Ishikawa (cell line): ENCODE measurements around the gene DOK7.

Experiments used
- CEBPB ChIP-seq: IDR thresholded peaks from 2 replicates; pipeline ENCODE4 v1.6.1; 2012
- CREB1 ChIP-seq: IDR thresholded peaks from 2 replicates; pipeline ENCODE4 v1.6.1; 2012; ENCODE audit warnings: low read depth
- EP300 ChIP-seq: IDR thresholded peaks from 2 replicates; pipeline ENCODE4 v1.6.1; 2012; ENCODE audit warnings: borderline replicate concordance
- RAD21 ChIP-seq: IDR thresholded peaks from 2 replicates; pipeline ENCODE4 v1.6.1; 2012; ENCODE audit warnings: low read depth
- REST ChIP-seq: IDR thresholded peaks from 2 replicates; pipeline ENCODE4 v1.6.1; 2012; ENCODE audit warnings: low read depth, mild to moderate bottlenecking
- TAF1 ChIP-seq: IDR thresholded peaks from 2 replicates; pipeline ENCODE4 v1.6.1; 2012; ENCODE audit warnings: low read depth, mild to moderate bottlenecking
- ZBTB7A ChIP-seq: IDR thresholded peaks from 2 replicates; pipeline ENCODE4 v1.6.1; 2012; ENCODE audit warnings: low read depth
- TF ChIP-seq, protein P1 (sequence below): IDR thresholded peaks from 2 replicates; pipeline ENCODE4 v1.6.1; 2012

- TF ChIP-seq EP300 (no peak), TAF1 (no peak), ZBTB7A (no peak), CREB1 (no peak), REST (no peak), CEBPB (no peak), RAD21 (no peak)
- TF ChIP-seq, protein P1, sequence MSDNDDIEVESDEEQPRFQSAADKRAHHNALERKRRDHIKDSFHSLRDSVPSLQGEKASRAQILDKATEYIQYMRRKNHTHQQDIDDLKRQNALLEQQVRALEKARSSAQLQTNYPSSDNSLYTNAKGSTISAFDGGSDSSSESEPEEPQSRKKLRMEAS = no peak
These were observed 5.7 kb downstream of the DOK7 start for GRCh38 chr4:3468804-3469203.
